Upper lobe of left lung (tissue), 6 donors: ENCODE measurements around the gene CCDC12. TPM values are rescaled to one million over a fixed set of nuclear protein-coding genes. Genes with fewer than 3 reads are reported as not detected.

Experiments
- ATAC-seq, 2 donors: fragments of 200-7000 bp; cut with Tn5 transposase; one replicate each; pipeline ENCODE4 v1.9.1; 2022; ENCODE audit warnings: mild to moderate bottlenecking in 2 of 2, moderate library complexity in 2 of 2; ENCODE audit not compliant: low FRiP score in 2 of 2
- DNase-seq, 2 donors: peaks; one replicate each; pipeline ENCODE4 v3.0.0-alpha.2; 2019 to 2020
- H3K27ac ChIP-seq, 4 donors: fragments of 200-600 bp; sonication (generic); one replicate each; pipeline ENCODE4 v1.5.1; 2016 to 2019
- H3K27me3 ChIP-seq, 4 donors: fragments of 200-600 bp; sonication (generic); one replicate each; pipeline ENCODE4 v1.5.1; 2017 to 2019
- H3K36me3 ChIP-seq, 4 donors: fragments of 200-600 bp; sonication (generic); one replicate each; pipeline ENCODE4 v1.5.1; 2016 to 2019
- H3K4me1 ChIP-seq, 4 donors: fragments of 200-600 bp; sonication (generic); one replicate each; pipeline ENCODE4 v1.5.1; 2018 to 2019
- H3K4me3 ChIP-seq, 4 donors: fragments of 200-600 bp; sonication (generic); one replicate each; pipeline ENCODE4 v1.5.1; 2017 to 2019; ENCODE audit warnings: mild to moderate bottlenecking in 2 of 4, moderate library complexity in 1 of 4
- H3K9me3 ChIP-seq, 4 donors: fragments of 200-600 bp; sonication (generic); one replicate each; pipeline ENCODE4 v1.5.1; 2018 to 2019
- CTCF ChIP-seq, 6 experiments: fragments of 450-650 bp in 4 of 6; fragments of 200-600 bp in 2 of 6; sonication (generic) in 2 of 6; IDR thresholded peaks; one replicate each; pipeline ENCODE4 v1.5.1; 2016 to 2019; ENCODE audit warnings: antibody characterized with exemption in 6 of 6
- EP300 ChIP-seq, 4 donors: sonication (generic); formaldehyde crosslinking; IDR thresholded peaks; one replicate each; pipeline ENCODE4 v1.5.1; 2017; ENCODE audit warnings: antibody characterized with exemption in 4 of 4, control low read depth in 2 of 4
- POLR2A ChIP-seq, 4 donors: fragments of 450-650 bp; IDR thresholded peaks; one replicate each; pipeline ENCODE4 v1.5.1; 2016 to 2017; ENCODE audit warnings: antibody characterized with exemption in 4 of 4, mild to moderate bottlenecking in 2 of 4
- POLR2AphosphoS5 ChIP-seq, 2 donors: sonication (generic); formaldehyde crosslinking; IDR thresholded peaks; one replicate each; pipeline ENCODE4 v1.5.1; 2017; ENCODE audit warnings: antibody characterized with exemption in 2 of 2
- WGBS, 2 donors: methylation state at CpG; one replicate each; pipeline ENCODE4 v1.1.5; 2017 to 2018; 5-methylcytosine and 5-hydroxymethylcytosine counted together
- total RNA-seq, 6 donors: library from RNA; depleted of rRNA in 4 of 6; stranded (reverse); fragments of >200 nt in 4 of 6; gene quantifications; one replicate each; pipeline versions ENCODE4 v1.1.0 to v1.2.1, GENCODE V29; 2016 to 2021
- donor health status: DM: no; HTN: no; CAD: no; lungs with moderate emphysema.
- donor health status: DM: no; HTN: yes; CAD: no; lungs with severe emphysema.

The CCDC12 gene
- total RNA-seq, 6 donors from 2014 or later = 42.3 to 93.2 (median 69.8) TPM

GRCh38 chr3:47005212-47006144 is 28.9 kb upstream of the CCDC12 start:
- peak; percentile 23 to 76 for DNase-seq
- H3K9me3 ChIP-seq = no peaks in the 10 kb centered on the region
- no peak for ATAC-seq
- TF ChIP-seq EP300 (IDR thresholded peaks at IDR 0.05) (no peak), CTCF (IDR thresholded peaks at IDR 0.05) (no peak), POLR2A (IDR thresholded peaks at IDR 0.05) (no peak), POLR2AphosphoS5 (IDR thresholded peaks at IDR 0.05) (no peak)
- no peaks in the 10 kb centered on the region for H3K27me3 ChIP-seq
- H3K4me3 ChIP-seq = no peak overlapping the region
- peaks cover 9 to 83% (median 69%) of the 10 kb centered on the region in 4 donors for H3K36me3 ChIP-seq
- H3K27ac ChIP-seq = no peak overlapping the region
- H3K4me1 ChIP-seq = peaks cover 11 to 19% (median 14%) of the 10 kb centered on the region in 4 donors
- 69 to 82% methylated on average over 17 to 26 of the region's 32 CpGs for WGBS, 2 donors

- no peak overlapping the region for H3K4me3 ChIP-seq
- ATAC-seq (no peak), DNase-seq (peak in 1 of 2 donors; percentile 10)
- WGBS, 2 donors = 93 to 96% methylated on average over 7 to 17 of the region's 17 CpGs
- H3K4me1 ChIP-seq = peaks cover 5 to 10% (median 6%) of the 10 kb centered on the region in 4 donors
- peaks cover 11 to 92% (median 78%) of the 10 kb centered on the region in 4 donors for H3K36me3 ChIP-seq
- H3K27ac ChIP-seq = no peak overlapping the region
- H3K27me3 ChIP-seq = no peaks in the 10 kb centered on the region
- TF ChIP-seq CTCF (IDR thresholded peaks at IDR 0.05) (no peak), POLR2AphosphoS5 (IDR thresholded peaks at IDR 0.05) (no peak), EP300 (IDR thresholded peaks at IDR 0.05) (no peak), POLR2A (IDR thresholded peaks at IDR 0.05) (no peak)
- H3K9me3 ChIP-seq = no peaks in the 10 kb centered on the region
Measured at GRCh38 chr3:47004369-47005211, 28.0 kb upstream of the CCDC12 start.

- H3K27ac ChIP-seq = peak overlapping the region in 1 of 4 donors; percentile 5
- DNase-seq (peak in 1 of 2 donors; percentile 18), ATAC-seq (no peak)
- 96% methylated on average over 26 to 27 of the region's 27 CpGs for WGBS, 2 donors
- no peaks in the 10 kb centered on the region for H3K9me3 ChIP-seq
- H3K36me3 ChIP-seq = peaks cover 12 to 100% (median 87%) of the 10 kb centered on the region in 4 donors
- TF ChIP-seq EP300 (IDR thresholded peaks at IDR 0.05) = no peak
- TF ChIP-seq POLR2AphosphoS5 (IDR thresholded peaks at IDR 0.05) = no peak
- no peak for TF ChIP-seq POLR2A (IDR thresholded peaks at IDR 0.05)
- no peak for TF ChIP-seq CTCF (IDR thresholded peaks at IDR 0.05)
- H3K4me3 ChIP-seq = no peak overlapping the region
- H3K27me3 ChIP-seq = no peaks in the 10 kb centered on the region
- H3K4me1 ChIP-seq = peaks cover under 1 to 3% (median 1%) of the 10 kb centered on the region in 4 donors
Measured at GRCh38 chr3:47003461-47004368, 27.2 kb upstream of the CCDC12 start.

- TF ChIP-seq POLR2AphosphoS5 (IDR thresholded peaks at IDR 0.05) (no peak), EP300 (IDR thresholded peaks at IDR 0.05) (no peak), CTCF (IDR thresholded peaks at IDR 0.05) (no peak), POLR2A (IDR thresholded peaks at IDR 0.05) (no peak)
- DNase-seq (no peak), ATAC-seq (no peak)
- Histone ChIP-seq H3K9me3 (no peaks in the 10 kb centered on the region), H3K36me3 (peaks cover 12 to 100% (median 87%) of the 10 kb centered on the region in 4 donors), H3K27me3 (no peaks in the 10 kb centered on the region), H3K27ac (peak overlapping the region in 1 of 4 donors; percentile 5), H3K4me1 (peaks cover 0 to 3% (median 0%) of the 10 kb centered on the region in 4 donors), H3K4me3 (no peak overlapping the region)
- 88 to 91% methylated on average over 4 to 10 of the region's 10 CpGs for WGBS, 2 donors
Measured at GRCh38 chr3:47003056-47003410, 26.5 kb upstream of the CCDC12 start.
